ENCODE measurements around the gene SOWAHB. TPM values are rescaled to one million over a fixed set of nuclear protein-coding genes. Genes with fewer than 3 reads are reported as not detected.

Gene SOWAHB
- total RNA-seq, 1 donor from 2014 or later = 0.08 TPM

GRCh38 chr4:76866641-76867040 is 31.3 kb downstream of the SOWAHB start:
- intact Hi-C loops (cut with DNase I) = no loop called here
- no peak for DNase-seq (ENCODE audit: low spot score)

DNA sequence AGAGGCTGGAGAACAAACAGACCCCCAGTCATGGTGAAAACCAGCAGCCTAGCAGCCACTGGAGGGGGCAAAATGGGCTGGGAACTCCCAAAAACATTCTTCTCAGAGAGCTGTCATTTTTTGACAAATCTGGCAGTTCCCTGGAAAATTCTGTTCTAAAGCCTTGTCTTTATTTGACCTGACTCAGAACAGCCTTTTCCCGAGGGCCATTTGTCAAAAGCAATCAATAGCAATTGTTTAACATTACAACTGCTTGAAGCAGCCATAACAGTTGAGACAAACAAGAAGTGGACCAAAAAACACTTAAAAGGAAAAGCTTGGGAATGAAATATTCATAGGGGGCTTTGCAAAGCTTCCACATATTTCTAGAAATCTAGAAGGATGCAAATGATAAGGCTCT is 39.6 kb downstream of the SOWAHB start:
- intact Hi-C loops (cut with DNase I) = no loop called here

DNA sequence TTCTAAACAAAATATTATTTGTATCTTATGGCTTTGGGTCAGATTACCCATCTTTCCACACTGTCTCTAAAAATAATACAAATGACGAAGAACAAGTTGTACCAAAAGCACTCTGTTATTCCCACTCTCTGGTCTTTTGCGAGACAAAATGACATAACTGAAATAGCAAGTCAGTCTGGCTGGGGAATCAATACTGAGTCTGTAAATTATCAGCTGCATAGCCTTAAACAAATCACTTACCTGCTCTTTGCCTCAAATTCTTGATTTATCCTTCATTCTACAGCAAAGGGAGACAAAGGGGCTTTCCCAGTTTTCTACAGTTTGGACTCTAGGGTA is 40.9 kb downstream of the SOWAHB start:
- DNase-seq (ENCODE audit: low spot score) = no peak
- intact Hi-C loops (cut with DNase I) = no loop called here

More for the DNA sequence above, 39.6 kb downstream of the SOWAHB start:
- DNase-seq (ENCODE audit: low spot score) = no peak

GRCh38 chr4:76856243-76857073 is 41.5 kb downstream of the SOWAHB start:
- intact Hi-C loops (cut with DNase I) = no loop called here
- DNase-seq (ENCODE audit: low spot score) = no peak

DNA sequence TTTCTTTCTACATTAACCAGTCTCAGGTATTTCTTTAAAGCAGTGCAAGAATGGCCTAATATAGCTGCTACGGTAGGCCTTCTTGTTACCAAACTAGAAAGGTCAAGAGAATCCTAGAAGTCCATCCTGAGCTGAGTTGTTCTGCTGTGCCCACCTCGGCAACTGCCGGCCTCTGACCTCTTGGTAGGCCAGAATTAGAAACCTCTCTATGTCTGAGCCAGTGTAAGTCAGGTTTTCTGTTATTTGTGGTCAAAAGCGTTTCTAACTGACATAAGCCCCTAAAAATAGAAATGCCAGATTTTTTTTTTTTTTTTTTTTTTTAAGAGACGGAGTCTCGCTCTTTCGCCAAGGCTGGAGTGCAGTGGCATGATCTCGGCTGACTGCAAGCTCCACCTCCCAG is 43.1 kb downstream of the SOWAHB start:
- no peak for DNase-seq (ENCODE audit: low spot score)
- intact Hi-C loops (cut with DNase I) = no loop called here

- intact Hi-C loops (cut with DNase I) = no loop called here
- DNase-seq (ENCODE audit: low spot score) = no peak
These were observed 46.6 kb downstream of the SOWAHB start for GRCh38 chr4:76851375-76851774.

GRCh38 chr4:76850010-76850441 is 47.9 kb downstream of the SOWAHB start:
- no peak for DNase-seq (ENCODE audit: low spot score)
- intact Hi-C loops (cut with DNase I) = no loop called here

Other genes with a start within 250 kb of the SOWAHB start
- gene SEPTIN11, start 51.6 kb upstream of the SOWAHB start, total RNA-seq = 41.5 TPM
- gene CCNI, start 177.8 kb upstream of the SOWAHB start, total RNA-seq = 338 TPM